Uterus (tissue), 4 donors: ENCODE data around the gene CTXN1. TPM values are rescaled to one million over a fixed set of nuclear protein-coding genes. Genes with fewer than 3 reads are reported as not detected.

Experiments
- DNase-seq, 2 donors: peaks; one replicate each; pipeline ENCODE4 v3.0.0-alpha.2; 2019 to 2020
- H3K27ac ChIP-seq, 2 donors: fragments of 200-600 bp; sonication (generic); 1 replicate in 1 of 2; 2 replicates in 1 of 2; pipeline ENCODE4 v1.5.1; 2016 to 2018
- H3K27me3 ChIP-seq, 2 donors: fragments of 200-600 bp; sonication (generic); one replicate each; pipeline ENCODE4 v1.5.1; 2018 to 2019; ENCODE audit warnings: control low read depth in 1 of 2
- H3K36me3 ChIP-seq, 2 donors: fragments of 200-600 bp; sonication (generic); one replicate each; pipeline ENCODE4 v1.5.1; 2019; ENCODE audit warnings: control low read depth in 1 of 2
- H3K4me1 ChIP-seq, 2 donors: fragments of 200-600 bp; sonication (generic); one replicate each; pipeline ENCODE4 v1.5.1; 2018 to 2019; ENCODE audit warnings: control low read depth in 1 of 2
- H3K4me3 ChIP-seq, 2 donors: fragments of 200-600 bp; sonication (generic); 1 replicate in 1 of 2; 2 replicates in 1 of 2; pipeline ENCODE4 v1.5.1; 2018 to 2019; ENCODE audit warnings: mild to moderate bottlenecking in 1 of 2
- H3K9me3 ChIP-seq, 2 donors: fragments of 200-600 bp; sonication (generic); one replicate each; pipeline ENCODE4 v1.5.1; 2019; ENCODE audit warnings: control low read depth in 1 of 2
- CTCF ChIP-seq, 4 experiments: fragments of 200-600 bp in 2 of 4; fragments of 450-650 bp in 2 of 4; sonication (generic) in 2 of 4; IDR thresholded peaks; one replicate each; pipeline ENCODE4 v1.5.1; 2016 to 2019; ENCODE audit warnings: antibody characterized with exemption in 4 of 4, mild to moderate bottlenecking in 2 of 4, moderate library complexity in 1 of 4
- POLR2A ChIP-seq, 2 donors: fragments of 450-650 bp; IDR thresholded peaks; one replicate each; pipeline ENCODE4 v1.6.1; 2016; ENCODE audit warnings: antibody characterized with exemption in 2 of 2, mild to moderate bottlenecking in 1 of 2, moderate library complexity in 1 of 2
- intact Hi-C: fragments of 100-400 bp; cut with DNase I; formaldehyde crosslinking; loops from one replicate; pipeline ENCODE4 v1.15.1; 2023; ENCODE audit warnings: low total_unique reads
- total RNA-seq, 4 donors: library from RNA; depleted of rRNA in 3 of 4; stranded (reverse); fragments of >200 nt in 3 of 4; gene quantifications; one replicate each; pipeline versions ENCODE4 v1.1.0 to v1.2.4, GENCODE V29; 2014 to 2023
- donor health status: DM: yes; HTN: yes; CAD: no.

The CTXN1 gene
- total RNA-seq, 4 donors from 2014 or later = 7.2 to 47.1 (median 14.9) TPM; not detected in 1

- DNase-seq = no peak
- Histone ChIP-seq H3K4me3 (no peak overlapping the region), H3K36me3 (no peaks in the 10 kb centered on the region), H3K27ac (no peak overlapping the region), H3K27me3 (no peaks in the 10 kb centered on the region), H3K4me1 (no peaks in the 10 kb centered on the region), H3K9me3 (no peaks in the 10 kb centered on the region)
- intact Hi-C loops = no loop called here
- no peak for TF ChIP-seq POLR2A (IDR thresholded peaks at IDR 0.05)
- TF ChIP-seq CTCF (IDR thresholded peaks at IDR 0.05) = no peak
Measured at GRCh38 chr19:7965921-7966665, 40.2 kb upstream of the CTXN1 start.

DNA sequence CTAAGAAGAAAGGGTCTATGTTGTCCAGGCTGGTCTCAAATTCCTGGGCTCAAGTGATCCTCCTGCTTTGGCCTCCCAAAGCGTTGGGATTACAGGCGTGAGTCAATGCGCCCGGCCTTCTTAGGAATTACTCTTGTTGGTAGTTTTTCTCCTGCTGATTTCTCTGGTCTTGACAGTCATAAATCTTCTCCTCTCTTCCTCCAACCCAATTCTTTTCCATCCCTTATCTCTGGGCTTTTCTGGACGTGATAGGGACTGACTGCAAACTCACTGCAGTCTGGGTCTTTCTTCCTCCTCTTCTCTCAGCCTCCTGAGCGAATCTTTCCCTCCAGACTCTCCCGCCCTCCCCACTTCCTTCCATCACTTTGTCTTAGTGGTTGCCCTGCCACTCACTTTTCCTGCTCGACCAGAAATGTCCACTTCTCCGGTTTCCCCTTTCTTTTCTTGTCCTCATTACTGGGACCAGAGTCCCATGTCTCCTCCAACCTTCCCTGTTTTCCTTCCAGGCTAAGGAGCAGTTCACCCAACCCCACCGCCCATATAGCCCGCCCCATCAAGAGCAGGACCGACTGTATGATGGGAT, 39.4 kb upstream of the CTXN1 start:
- DNase-seq = no peak
- Histone ChIP-seq H3K9me3 (no peaks in the 10 kb centered on the region), H3K4me3 (no peak overlapping the region), H3K27ac (no peak overlapping the region), H3K27me3 (no peaks in the 10 kb centered on the region), H3K36me3 (no peaks in the 10 kb centered on the region), H3K4me1 (no peaks in the 10 kb centered on the region)
- TF ChIP-seq CTCF (IDR thresholded peaks at IDR 0.05) = no peak
- no peak for TF ChIP-seq POLR2A (IDR thresholded peaks at IDR 0.05)
- intact Hi-C loops = no loop called here

DNA sequence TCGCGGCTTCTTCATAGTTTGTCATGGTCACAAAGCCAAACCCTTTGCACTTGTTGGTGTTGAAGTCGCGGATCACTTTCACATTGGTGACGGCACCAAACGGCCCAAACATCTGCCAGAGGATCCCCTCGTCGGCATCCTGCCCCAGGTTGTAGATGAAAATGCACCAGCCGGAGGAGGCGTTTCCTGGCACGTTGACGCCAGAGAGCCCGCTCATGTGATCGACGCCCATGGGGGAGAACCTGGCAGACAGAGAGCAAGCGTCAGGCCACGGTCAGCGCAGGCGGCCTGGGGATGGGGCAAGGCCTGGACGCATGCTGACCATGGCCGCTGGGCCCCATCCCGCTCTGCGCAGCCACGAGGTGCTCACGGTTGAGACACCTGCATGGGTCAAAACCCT, 37.6 kb upstream of the CTXN1 start:
- DNase-seq = no peak
- Histone ChIP-seq H3K27ac (no peak overlapping the region), H3K4me3 (no peak overlapping the region), H3K27me3 (no peaks in the 10 kb centered on the region), H3K36me3 (no peaks in the 10 kb centered on the region), H3K9me3 (no peaks in the 10 kb centered on the region), H3K4me1 (no peaks in the 10 kb centered on the region)
- TF ChIP-seq CTCF (IDR thresholded peaks at IDR 0.05) = no peak
- TF ChIP-seq POLR2A (IDR thresholded peaks at IDR 0.05) = no peak
- intact Hi-C loops = no loop called here

DNA sequence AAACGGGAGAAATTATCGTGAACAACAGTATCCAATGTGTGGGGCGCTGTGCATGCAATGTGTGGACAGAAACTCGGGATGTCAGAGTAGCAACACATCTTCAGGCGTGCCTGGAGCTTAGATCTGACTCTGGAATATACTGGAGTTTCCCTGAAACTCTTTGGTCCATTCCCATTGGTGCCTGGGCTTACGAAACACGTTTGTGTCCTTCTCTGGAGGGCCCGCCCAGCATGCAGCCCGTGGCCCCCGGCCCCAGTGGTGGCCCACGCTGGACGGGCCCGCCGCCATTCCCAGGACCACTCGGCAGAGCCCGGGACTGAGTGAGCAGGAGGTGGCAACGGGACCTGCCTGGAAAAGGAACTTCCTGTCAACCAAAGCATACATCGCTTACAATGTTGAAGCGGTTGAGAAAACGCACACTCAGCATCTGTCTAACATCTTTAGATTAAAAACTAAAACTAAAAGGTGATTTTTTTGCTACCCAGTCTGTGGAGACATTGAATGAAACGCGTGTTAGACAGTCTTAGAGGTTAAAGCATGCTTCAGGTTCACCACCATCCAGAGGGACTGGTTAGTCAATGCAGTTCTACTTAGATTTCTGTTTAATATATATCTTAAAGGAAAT, 36.8 kb upstream of the CTXN1 start:
- Histone ChIP-seq H3K4me1 (no peaks in the 10 kb centered on the region), H3K9me3 (no peaks in the 10 kb centered on the region), H3K36me3 (no peaks in the 10 kb centered on the region), H3K27ac (no peak overlapping the region), H3K27me3 (no peaks in the 10 kb centered on the region), H3K4me3 (no peak overlapping the region)
- no peak for TF ChIP-seq POLR2A (IDR thresholded peaks at IDR 0.05)
- no peak for TF ChIP-seq CTCF (IDR thresholded peaks at IDR 0.05)
- intact Hi-C loops = no loop called here
- DNase-seq = no peak
